Transverse colon (tissue), 3 donors: Measurements from ENCODE around the gene CYP4A11.

Experiments
- POLR2A ChIP-seq: fragments of 450-650 bp; IDR thresholded peaks from one replicate; pipeline ENCODE4 v1.6.1; 2016; ENCODE audit warnings: antibody characterized with exemption, mild to moderate bottlenecking, moderate library complexity
- TF ChIP-seq, protein P1 (sequence below), 5 experiments: fragments of 200-600 bp in 3 of 5; fragments of 450-650 bp in 2 of 5; sonication (generic) in 3 of 5; IDR thresholded peaks; 1 replicate in 2 of 5; 2 replicates in 3 of 5; pipeline ENCODE4 v1.5.1; 2016 to 2017; ENCODE audit warnings: antibody characterized with exemption in 5 of 5, inconsistent platforms in 3 of 5, mild to moderate bottlenecking in 2 of 5, moderate library complexity in 1 of 5

DNA sequence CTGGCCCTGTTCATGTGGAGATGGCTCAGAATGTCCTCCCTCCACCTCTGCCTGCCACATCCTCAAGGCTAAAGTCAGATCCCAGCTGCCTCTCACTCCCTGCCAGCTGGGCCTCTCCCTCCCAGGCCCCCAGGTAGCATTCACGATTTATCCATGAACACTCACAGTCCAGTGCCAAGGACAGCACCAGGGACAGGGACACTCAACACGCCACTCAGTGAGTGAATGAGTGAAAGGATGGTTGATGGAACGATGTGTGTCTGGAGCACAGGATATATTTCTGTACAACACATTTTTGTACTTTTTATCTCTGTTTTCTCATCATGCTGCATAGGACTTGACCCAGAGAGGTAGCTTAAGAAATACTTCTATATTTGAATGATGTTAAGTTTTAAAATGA is 10.1 kb downstream of the CYP4A11 start:
- TF ChIP-seq, protein P1, sequence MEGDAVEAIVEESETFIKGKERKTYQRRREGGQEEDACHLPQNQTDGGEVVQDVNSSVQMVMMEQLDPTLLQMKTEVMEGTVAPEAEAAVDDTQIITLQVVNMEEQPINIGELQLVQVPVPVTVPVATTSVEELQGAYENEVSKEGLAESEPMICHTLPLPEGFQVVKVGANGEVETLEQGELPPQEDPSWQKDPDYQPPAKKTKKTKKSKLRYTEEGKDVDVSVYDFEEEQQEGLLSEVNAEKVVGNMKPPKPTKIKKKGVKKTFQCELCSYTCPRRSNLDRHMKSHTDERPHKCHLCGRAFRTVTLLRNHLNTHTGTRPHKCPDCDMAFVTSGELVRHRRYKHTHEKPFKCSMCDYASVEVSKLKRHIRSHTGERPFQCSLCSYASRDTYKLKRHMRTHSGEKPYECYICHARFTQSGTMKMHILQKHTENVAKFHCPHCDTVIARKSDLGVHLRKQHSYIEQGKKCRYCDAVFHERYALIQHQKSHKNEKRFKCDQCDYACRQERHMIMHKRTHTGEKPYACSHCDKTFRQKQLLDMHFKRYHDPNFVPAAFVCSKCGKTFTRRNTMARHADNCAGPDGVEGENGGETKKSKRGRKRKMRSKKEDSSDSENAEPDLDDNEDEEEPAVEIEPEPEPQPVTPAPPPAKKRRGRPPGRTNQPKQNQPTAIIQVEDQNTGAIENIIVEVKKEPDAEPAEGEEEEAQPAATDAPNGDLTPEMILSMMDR (IDR thresholded peaks at IDR 0.05), result no peak
- TF ChIP-seq POLR2A, result no peak
